ENCODE data around the gene PLIN5.

GRCh38 chr19:4482721-4483364 lies 52.2 kb downstream of the PLIN5 start:
- TF ChIP-seq CTCF (conservative IDR thresholded peaks at IDR 0.05 in 1 of 2, IDR thresholded peaks at IDR 0.05 in 1 of 2; ENCODE audit: extremely low read depth in 1 of 2, insufficient read depth in 1 of 2, low read depth in 1 of 2, low read length in 2 of 2) (no peak), EZH2 (IDR thresholded peaks at IDR 0.05; ENCODE audit: borderline replicate concordance, low read length) (no peak)
